ENCODE measurements around the gene RRAD. TPM values are rescaled to one million over a fixed set of nuclear protein-coding genes. Genes with fewer than 3 reads are reported as not detected.

Gene RRAD
- total and polyA plus RNA-seq, 4 donors: 31.8 to 42.3 (median 35.7) TPM

- Histone ChIP-seq H3K27ac (ENCODE audit: low read depth in 1 of 2, low read length in 1 of 2) (peak within 1 kb of the TSS; percentile 93 to 97), H3K36me3 (ENCODE audit: control insufficient read depth in 4 of 4, insufficient read depth in 4 of 4, low read length in 4 of 4) (peaks cover 4 to 15% (median 15%) of the 10 kb centered on the region in 4 donors), H3K9me3 (ENCODE audit: control insufficient read depth in 4 of 4, insufficient read depth in 3 of 4, low read length in 3 of 4) (no peaks in the 10 kb centered on the region), H3K27me3 (ENCODE audit: control insufficient read depth in 3 of 3, insufficient read depth in 3 of 3, low read length in 2 of 3) (no peaks in the 10 kb centered on the region), H3K9ac (ENCODE audit: insufficient read depth in 1 of 2, low read length in 2 of 2) (peak within 1 kb of the TSS; percentile 90 to 92), H3K4me1 (ENCODE audit: control insufficient read depth in 5 of 5, insufficient read depth in 5 of 5, low read length in 5 of 5) (peaks cover 7 to 28% (median 16%) of the 10 kb centered on the region in 5 donors), H3K4me3 (peak within 1 kb of the TSS; percentile 95)
- TF ChIP-seq, protein P1, sequence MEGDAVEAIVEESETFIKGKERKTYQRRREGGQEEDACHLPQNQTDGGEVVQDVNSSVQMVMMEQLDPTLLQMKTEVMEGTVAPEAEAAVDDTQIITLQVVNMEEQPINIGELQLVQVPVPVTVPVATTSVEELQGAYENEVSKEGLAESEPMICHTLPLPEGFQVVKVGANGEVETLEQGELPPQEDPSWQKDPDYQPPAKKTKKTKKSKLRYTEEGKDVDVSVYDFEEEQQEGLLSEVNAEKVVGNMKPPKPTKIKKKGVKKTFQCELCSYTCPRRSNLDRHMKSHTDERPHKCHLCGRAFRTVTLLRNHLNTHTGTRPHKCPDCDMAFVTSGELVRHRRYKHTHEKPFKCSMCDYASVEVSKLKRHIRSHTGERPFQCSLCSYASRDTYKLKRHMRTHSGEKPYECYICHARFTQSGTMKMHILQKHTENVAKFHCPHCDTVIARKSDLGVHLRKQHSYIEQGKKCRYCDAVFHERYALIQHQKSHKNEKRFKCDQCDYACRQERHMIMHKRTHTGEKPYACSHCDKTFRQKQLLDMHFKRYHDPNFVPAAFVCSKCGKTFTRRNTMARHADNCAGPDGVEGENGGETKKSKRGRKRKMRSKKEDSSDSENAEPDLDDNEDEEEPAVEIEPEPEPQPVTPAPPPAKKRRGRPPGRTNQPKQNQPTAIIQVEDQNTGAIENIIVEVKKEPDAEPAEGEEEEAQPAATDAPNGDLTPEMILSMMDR (IDR thresholded peaks at IDR 0.05; ENCODE audit: control extremely low read depth, extremely low read depth): no peak
- ATAC-seq (ENCODE audit: insufficient read depth, low FRiP score) (peak; percentile 92), DNase-seq (peak; percentile 88 to 94 (median 91))
- WGBS, 2 donors: 0% methylated on average over 76 of the region's 76 CpGs
Observed at GRCh38 chr16:66934138-66934838, 9.0 kb upstream of the RRAD start, which contains the start of gene CIAO2B. CIAO2B (minus strand) TSS chr16:66934402; CDS start chr16:66934364, 38 bp downstream.

DNA sequence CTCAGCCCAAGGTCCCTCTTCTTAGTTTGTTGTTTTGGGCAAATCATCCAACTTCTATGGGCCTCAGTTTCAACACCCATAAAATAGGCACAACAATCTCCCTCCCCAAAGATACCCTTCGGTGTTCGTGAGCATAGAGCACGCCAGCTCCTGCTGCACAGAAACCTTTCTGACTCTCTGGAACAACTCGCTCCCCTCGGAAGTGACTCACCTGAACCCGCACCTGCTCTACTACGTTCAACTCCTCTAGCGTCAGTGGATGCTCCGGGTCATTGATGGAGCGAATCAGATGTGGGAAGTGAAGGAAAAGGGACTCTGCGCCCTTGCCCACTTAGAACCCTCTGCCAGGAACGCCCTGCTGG lies 8.4 kb upstream of the RRAD start:
- Histone ChIP-seq H3K27ac (ENCODE audit: low read depth in 1 of 2, low read length in 1 of 2) (peak overlapping the region; percentile 93 to 97), H3K9ac (ENCODE audit: insufficient read depth in 1 of 2, low read length in 2 of 2) (peak overlapping the region; percentile 90 to 92), H3K4me1 (ENCODE audit: control insufficient read depth in 5 of 5, insufficient read depth in 5 of 5, low read length in 5 of 5) (peaks cover 7 to 28% (median 16%) of the 10 kb centered on the region in 5 donors), H3K36me3 (ENCODE audit: control insufficient read depth in 4 of 4, insufficient read depth in 4 of 4, low read length in 4 of 4) (peaks cover 0 to 15% (median 11%) of the 10 kb centered on the region in 4 donors), H3K4me3 (peak overlapping the region; percentile 95), H3K27me3 (ENCODE audit: control insufficient read depth in 3 of 3, insufficient read depth in 3 of 3, low read length in 2 of 3) (no peaks in the 10 kb centered on the region), H3K9me3 (ENCODE audit: control insufficient read depth in 4 of 4, insufficient read depth in 3 of 4, low read length in 3 of 4) (no peaks in the 10 kb centered on the region)
- DNase-seq (no peak), ATAC-seq (ENCODE audit: insufficient read depth, low FRiP score) (peak; percentile 2)
- 2% methylated on average over 12 of the region's 12 CpGs for WGBS, 2 donors
- TF ChIP-seq, protein P1 (IDR thresholded peaks at IDR 0.05; ENCODE audit: control extremely low read depth, extremely low read depth): no peak

DNA sequence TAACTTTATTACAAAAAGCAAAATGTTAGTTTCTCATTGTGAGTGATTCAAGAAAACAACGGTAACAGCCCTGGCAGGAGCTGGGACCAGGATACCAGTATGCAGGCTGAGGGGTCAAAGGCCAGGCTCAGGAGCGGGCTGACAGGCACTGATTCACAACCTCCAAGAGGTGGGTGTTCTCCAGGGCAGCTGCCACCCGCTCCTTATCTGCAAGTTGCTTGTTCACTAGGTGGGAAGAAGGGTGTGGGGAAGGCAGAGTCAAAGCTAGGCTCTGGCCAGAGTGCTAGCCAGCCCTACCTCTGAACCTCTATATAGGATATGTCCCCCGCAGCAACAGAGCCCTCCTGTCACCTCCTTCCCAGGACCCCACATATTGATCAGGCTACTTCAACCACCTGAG lies 6.7 kb upstream of the RRAD start:
- H3K27me3 ChIP-seq (ENCODE audit: control insufficient read depth in 3 of 3, insufficient read depth in 3 of 3, low read length in 2 of 3): no peaks in the 10 kb centered on the region
- TF ChIP-seq, protein P1 (IDR thresholded peaks at IDR 0.05; ENCODE audit: control extremely low read depth, extremely low read depth): no peak
- H3K9ac ChIP-seq (ENCODE audit: insufficient read depth in 1 of 2, low read length in 2 of 2): no peak overlapping the region
- no peak overlapping the region for H3K4me3 ChIP-seq
- peaks cover 0 to 15% (median 4%) of the 10 kb centered on the region in 4 donors for H3K36me3 ChIP-seq (ENCODE audit: control insufficient read depth in 4 of 4, insufficient read depth in 4 of 4, low read length in 4 of 4)
- 93 to 98% methylated on average over 4 of the region's 4 CpGs for WGBS, 2 donors
- ATAC-seq (ENCODE audit: insufficient read depth, low FRiP score) (no peak), DNase-seq (no peak)
- H3K27ac ChIP-seq (ENCODE audit: low read depth in 1 of 2, low read length in 1 of 2): no peak overlapping the region
- no peaks in the 10 kb centered on the region for H3K9me3 ChIP-seq (ENCODE audit: control insufficient read depth in 4 of 4, insufficient read depth in 3 of 4, low read length in 3 of 4)
- H3K4me1 ChIP-seq (ENCODE audit: control insufficient read depth in 5 of 5, insufficient read depth in 5 of 5, low read length in 5 of 5): peaks cover under 1 to 30% (median 16%) of the 10 kb centered on the region in 5 donors
